Osteocyte (in vitro differentiated cells): ENCODE results near the gene CREB3L2. TPM values are rescaled to one million over a fixed set of nuclear protein-coding genes. Genes with fewer than 3 reads are reported as not detected.

Experiments used
- DNase-seq: peaks from one replicate; pipeline ENCODE4 v3.0.0; 2021; ENCODE audit warnings: mixed read lengths; ENCODE audit not compliant: unreplicated experiment; ENCODE audit errors: extremely low spot score
- H3K27ac Mint-ChIP-seq: one replicate; pipeline ENCODE4 v1.8.0; 2021; ENCODE audit warnings: mild to moderate bottlenecking, mixed read lengths; ENCODE audit not compliant: unreplicated experiment
- H3K27me3 Mint-ChIP-seq: one replicate; pipeline ENCODE4 v1.8.0; 2021; ENCODE audit warnings: mixed read lengths; ENCODE audit not compliant: unreplicated experiment
- H3K36me3 Mint-ChIP-seq: one replicate; pipeline ENCODE4 v1.8.0; 2021; ENCODE audit warnings: mixed read lengths; ENCODE audit not compliant: unreplicated experiment
- H3K4me1 Mint-ChIP-seq: one replicate; pipeline ENCODE4 v1.8.0; 2021; ENCODE audit warnings: mixed read lengths; ENCODE audit not compliant: unreplicated experiment
- H3K4me3 Mint-ChIP-seq: one replicate; pipeline ENCODE4 v1.8.0; 2021; ENCODE audit warnings: mild to moderate bottlenecking, moderate library complexity, mixed read lengths; ENCODE audit not compliant: unreplicated experiment
- H3K9me3 Mint-ChIP-seq: one replicate; pipeline ENCODE4 v1.8.0; 2021; ENCODE audit warnings: mixed read lengths; ENCODE audit not compliant: unreplicated experiment
- total RNA-seq: library from RNA; stranded (reverse); gene quantifications from 2 replicates; pipeline ENCODE4 v1.2.1, GENCODE V29; 2021
- TF ChIP-seq, protein P1 (sequence below): fragments of 200-600 bp; sonication (generic); IDR thresholded peaks from 2 replicates; pipeline ENCODE4 v1.5.0; 2021; ENCODE audit warnings: antibody characterized with exemption, mild to moderate bottlenecking, moderate library complexity

CREB3L2 gene
- total RNA-seq, 1 donor from 2014 or later = 144 TPM

- H3K27ac Mint-ChIP-seq = peak overlapping the region; percentile 92
These were observed 23.2 kb downstream of the CREB3L2 start for GRCh38 chr7:137978464-137979237.

GRCh38 chr7:137977173-137977572 is 24.7 kb downstream of the CREB3L2 start:
- peaks cover 4% of the 10 kb centered on the region for H3K36me3 Mint-ChIP-seq
- H3K27ac Mint-ChIP-seq = peak overlapping the region; percentile 72
- H3K4me3 Mint-ChIP-seq = no peak overlapping the region
- TF ChIP-seq, protein P1, sequence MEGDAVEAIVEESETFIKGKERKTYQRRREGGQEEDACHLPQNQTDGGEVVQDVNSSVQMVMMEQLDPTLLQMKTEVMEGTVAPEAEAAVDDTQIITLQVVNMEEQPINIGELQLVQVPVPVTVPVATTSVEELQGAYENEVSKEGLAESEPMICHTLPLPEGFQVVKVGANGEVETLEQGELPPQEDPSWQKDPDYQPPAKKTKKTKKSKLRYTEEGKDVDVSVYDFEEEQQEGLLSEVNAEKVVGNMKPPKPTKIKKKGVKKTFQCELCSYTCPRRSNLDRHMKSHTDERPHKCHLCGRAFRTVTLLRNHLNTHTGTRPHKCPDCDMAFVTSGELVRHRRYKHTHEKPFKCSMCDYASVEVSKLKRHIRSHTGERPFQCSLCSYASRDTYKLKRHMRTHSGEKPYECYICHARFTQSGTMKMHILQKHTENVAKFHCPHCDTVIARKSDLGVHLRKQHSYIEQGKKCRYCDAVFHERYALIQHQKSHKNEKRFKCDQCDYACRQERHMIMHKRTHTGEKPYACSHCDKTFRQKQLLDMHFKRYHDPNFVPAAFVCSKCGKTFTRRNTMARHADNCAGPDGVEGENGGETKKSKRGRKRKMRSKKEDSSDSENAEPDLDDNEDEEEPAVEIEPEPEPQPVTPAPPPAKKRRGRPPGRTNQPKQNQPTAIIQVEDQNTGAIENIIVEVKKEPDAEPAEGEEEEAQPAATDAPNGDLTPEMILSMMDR = no peak
- peaks cover 81% of the 10 kb centered on the region for H3K4me1 Mint-ChIP-seq
- no peaks in the 10 kb centered on the region for H3K27me3 Mint-ChIP-seq
- no peaks in the 10 kb centered on the region for H3K9me3 Mint-ChIP-seq
- DNase-seq = no peak

More at GRCh38 chr7:137978464-137979237, 23.2 kb downstream of the CREB3L2 start:
- Mint-ChIP-seq H3K4me3 (no peak overlapping the region), H3K27me3 (no peaks in the 10 kb centered on the region), H3K36me3 (peaks cover 9% of the 10 kb centered on the region), H3K9me3 (peaks cover 4% of the 10 kb centered on the region), H3K4me1 (peaks cover 93% of the 10 kb centered on the region)
- no peak for DNase-seq
- TF ChIP-seq, protein P1 = no peak

DNA sequence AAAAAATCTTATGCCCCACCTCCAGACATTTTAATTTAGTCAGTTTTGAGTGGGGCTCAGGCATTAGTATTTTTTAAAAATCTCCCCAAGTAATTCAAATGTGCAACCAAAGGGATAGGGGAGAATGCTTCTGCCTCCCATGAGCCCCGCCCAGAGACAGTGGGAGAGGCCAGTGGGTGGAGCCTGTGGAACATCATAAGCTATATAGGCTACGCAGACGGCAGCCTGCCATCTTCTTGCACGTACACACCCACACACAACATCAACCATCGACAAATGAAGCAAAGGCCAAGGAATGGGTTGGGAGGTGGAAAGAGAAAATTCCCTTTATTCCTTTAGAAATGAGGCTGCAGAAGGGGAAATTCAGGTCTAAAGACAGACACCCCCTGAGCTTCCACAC is 25.2 kb downstream of the CREB3L2 start:
- H3K4me3 Mint-ChIP-seq = no peak overlapping the region
- H3K27me3 Mint-ChIP-seq = no peaks in the 10 kb centered on the region
- H3K27ac Mint-ChIP-seq = peak overlapping the region; percentile 43
- peaks cover 4% of the 10 kb centered on the region for H3K36me3 Mint-ChIP-seq
- TF ChIP-seq, protein P1 = no peak
- DNase-seq = no peak
- H3K4me1 Mint-ChIP-seq = peaks cover 82% of the 10 kb centered on the region
- H3K9me3 Mint-ChIP-seq = no peaks in the 10 kb centered on the region

GRCh38 chr7:137976232-137976631 is 25.7 kb downstream of the CREB3L2 start:
- DNase-seq = no peak
- H3K4me3 Mint-ChIP-seq = no peak overlapping the region
- H3K27me3 Mint-ChIP-seq = no peaks in the 10 kb centered on the region
- peak overlapping the region; percentile 43 for H3K27ac Mint-ChIP-seq
- H3K9me3 Mint-ChIP-seq = no peaks in the 10 kb centered on the region
- peaks cover 4% of the 10 kb centered on the region for H3K36me3 Mint-ChIP-seq
- TF ChIP-seq, protein P1 = no peak
- H3K4me1 Mint-ChIP-seq = peaks cover 82% of the 10 kb centered on the region

DNA sequence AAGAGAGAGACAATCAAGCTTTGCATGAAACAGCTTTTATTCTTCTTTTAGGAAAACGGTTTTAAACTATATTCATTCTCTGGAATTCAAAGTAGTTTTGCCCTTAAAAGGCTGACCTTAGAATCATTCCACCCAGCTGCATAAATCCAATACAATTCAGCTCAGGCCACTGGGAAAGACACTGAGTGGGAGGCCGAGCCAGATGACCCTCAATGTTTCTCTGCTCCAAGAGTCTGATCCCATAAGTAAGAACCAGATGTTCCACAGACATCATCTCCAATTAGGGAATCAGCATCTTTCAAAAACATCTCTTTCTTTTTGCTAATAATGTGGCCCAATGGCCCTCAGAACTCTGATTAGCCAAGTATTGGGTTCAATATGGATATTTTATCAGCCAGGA is 26.1 kb downstream of the CREB3L2 start:
- Mint-ChIP-seq H3K36me3 (peaks cover 4% of the 10 kb centered on the region), H3K27ac (peak overlapping the region; percentile 43), H3K9me3 (no peaks in the 10 kb centered on the region), H3K4me1 (peaks cover 82% of the 10 kb centered on the region), H3K4me3 (no peak overlapping the region), H3K27me3 (no peaks in the 10 kb centered on the region)
- TF ChIP-seq, protein P1 = no peak
- DNase-seq = no peak
